Esophagus squamous epithelium (tissue), 4 donors: ENCODE measurements around the gene NOXO1.
"Not testable (repeated sequence)": the region's sequence is repeated elsewhere in the genome, so short reads cannot be mapped to it uniquely, and the experiment has no call there.

Experiments used
- POLR2A ChIP-seq, 4 donors: fragments of 450-650 bp; IDR thresholded peaks; one replicate each; pipeline ENCODE4 v1.6.1; 2017; ENCODE audit warnings: antibody characterized with exemption in 4 of 4, mild to moderate bottlenecking in 4 of 4, moderate library complexity in 3 of 4
- TF ChIP-seq, protein P1 (sequence below), 6 experiments: fragments of 450-650 bp in 4 of 6; fragments of 200-600 bp in 2 of 6; sonication (generic) in 2 of 6; IDR thresholded peaks; one replicate each; pipeline ENCODE4 v1.5.1; 2016 to 2019; ENCODE audit warnings: antibody characterized with exemption in 6 of 6, mild to moderate bottlenecking in 4 of 6, moderate library complexity in 4 of 6

DNA sequence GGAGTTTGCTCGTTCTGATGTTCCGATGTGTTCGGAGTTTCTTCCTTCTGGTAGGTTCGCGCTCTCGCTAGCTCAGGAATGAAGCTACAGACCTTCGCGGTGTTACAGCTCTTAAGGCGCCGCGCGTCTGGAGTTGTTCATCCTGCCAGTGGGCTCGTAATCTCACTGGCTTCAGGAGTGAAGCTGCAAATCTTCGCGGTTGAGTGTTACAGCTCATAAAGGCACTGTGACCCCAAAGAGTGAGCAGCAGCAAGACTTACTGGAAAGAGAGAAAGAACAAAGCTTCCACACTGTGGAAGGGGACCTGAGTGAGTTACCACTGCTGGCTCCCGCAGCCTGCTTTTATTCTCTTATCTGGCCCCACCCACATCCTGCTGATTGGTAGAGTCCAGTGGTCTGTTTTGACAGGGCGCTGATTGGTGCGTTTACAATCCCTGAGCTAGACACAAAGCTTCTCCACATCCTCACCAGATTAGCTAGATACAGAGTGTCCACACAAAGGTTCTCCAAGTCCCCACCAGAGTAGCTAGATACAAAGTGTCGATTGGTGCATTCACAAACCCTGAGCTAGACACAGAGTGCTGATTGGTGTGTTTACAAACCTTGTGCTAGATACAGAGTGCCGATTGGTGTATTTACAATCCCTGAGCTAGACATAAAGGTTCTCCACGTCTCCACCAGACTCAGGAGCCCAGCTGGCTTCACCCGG, 23.7 kb downstream of the NOXO1 start:
- TF ChIP-seq, protein P1, sequence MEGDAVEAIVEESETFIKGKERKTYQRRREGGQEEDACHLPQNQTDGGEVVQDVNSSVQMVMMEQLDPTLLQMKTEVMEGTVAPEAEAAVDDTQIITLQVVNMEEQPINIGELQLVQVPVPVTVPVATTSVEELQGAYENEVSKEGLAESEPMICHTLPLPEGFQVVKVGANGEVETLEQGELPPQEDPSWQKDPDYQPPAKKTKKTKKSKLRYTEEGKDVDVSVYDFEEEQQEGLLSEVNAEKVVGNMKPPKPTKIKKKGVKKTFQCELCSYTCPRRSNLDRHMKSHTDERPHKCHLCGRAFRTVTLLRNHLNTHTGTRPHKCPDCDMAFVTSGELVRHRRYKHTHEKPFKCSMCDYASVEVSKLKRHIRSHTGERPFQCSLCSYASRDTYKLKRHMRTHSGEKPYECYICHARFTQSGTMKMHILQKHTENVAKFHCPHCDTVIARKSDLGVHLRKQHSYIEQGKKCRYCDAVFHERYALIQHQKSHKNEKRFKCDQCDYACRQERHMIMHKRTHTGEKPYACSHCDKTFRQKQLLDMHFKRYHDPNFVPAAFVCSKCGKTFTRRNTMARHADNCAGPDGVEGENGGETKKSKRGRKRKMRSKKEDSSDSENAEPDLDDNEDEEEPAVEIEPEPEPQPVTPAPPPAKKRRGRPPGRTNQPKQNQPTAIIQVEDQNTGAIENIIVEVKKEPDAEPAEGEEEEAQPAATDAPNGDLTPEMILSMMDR (IDR thresholded peaks at IDR 0.05): not testable (repeated sequence)
- not testable (repeated sequence) for TF ChIP-seq POLR2A (IDR thresholded peaks at IDR 0.05)
